WTC11 (cell line): Measurements from ENCODE around the gene EDN3. TPM values are rescaled to one million over a fixed set of nuclear protein-coding genes. Genes with fewer than 3 reads are reported as not detected.

Experiments
- ATAC-seq: fragments of 200-7000 bp; cut with Tn5 transposase; 2 replicates; pipeline ENCODE4 v1.10.0; 2021; ENCODE audit warnings: mild to moderate bottlenecking, moderate library complexity
- CTCF ChIA-PET: fragments of 300-600 bp; sonication (Branson Sonifier 250); formaldehyde crosslinking; loops from one replicate; lab custom pipeline; 2021; ENCODE audit warnings: antibody characterized with exemption; lab: Charles Lee
- POLR2A ChIA-PET: fragments of 350-600 bp; sonication (Branson Sonifier 250); formaldehyde crosslinking; loops from one replicate; lab custom pipeline; 2021; ENCODE audit warnings: antibody characterized with exemption; lab: Charles Lee
- DNase-seq: peaks from one replicate; pipeline ENCODE4 v3.0.0; 2021; ENCODE audit warnings: low spot score
- H3K27ac Mint-ChIP-seq: 2 replicates; pipeline ENCODE4 v1.8.0; 2021; ENCODE audit warnings: mixed read lengths
- H3K27me3 Mint-ChIP-seq: 2 replicates; pipeline ENCODE4 v1.8.0; 2021; ENCODE audit warnings: low read depth, mild to moderate bottlenecking, moderate library complexity, mixed read lengths
- H3K36me3 Mint-ChIP-seq: 2 replicates; pipeline ENCODE4 v1.8.0; 2021; ENCODE audit warnings: mixed read lengths
- H3K4me1 Mint-ChIP-seq: 2 replicates; pipeline ENCODE4 v1.8.0; 2022; ENCODE audit warnings: mixed read lengths
- H3K4me3 Mint-ChIP-seq: 2 replicates; pipeline ENCODE4 v1.8.0; 2021; ENCODE audit warnings: mild to moderate bottlenecking, moderate library complexity, mixed read lengths
- H3K9me3 Mint-ChIP-seq: 2 replicates; pipeline ENCODE4 v1.8.0; 2021; ENCODE audit warnings: mixed read lengths
- AR ChIP-seq: fragments of 250-450 bp; sonication (Bioruptor Pico); IDR thresholded peaks from 2 replicates; pipeline ENCODE4 v1.9.0; 2021; ENCODE audit warnings: mild to moderate bottlenecking
- ATF1 ChIP-seq: sonication (generic); formaldehyde crosslinking; IDR thresholded peaks from 2 replicates; pipeline ENCODE4 v1.8.1; 2023; ENCODE audit warnings: mild to moderate bottlenecking, moderate library complexity, missing genetic modification reagents
- CREM ChIP-seq: sonication (generic); formaldehyde crosslinking; IDR thresholded peaks from 2 replicates; pipeline ENCODE4 v1.8.1; 2022; ENCODE audit warnings: mild to moderate bottlenecking, missing genetic modification reagents, moderate library complexity
- ELF4 ChIP-seq: sonication (generic); formaldehyde crosslinking; IDR thresholded peaks from 2 replicates; pipeline ENCODE4 v1.8.1; 2022; ENCODE audit warnings: low read depth, mild to moderate bottlenecking, moderate library complexity, missing genetic modification reagents
- ERG ChIP-seq: fragments of 250-450 bp; sonication (Bioruptor Pico); IDR thresholded peaks from 2 replicates; pipeline ENCODE4 v1.8.0; 2021; ENCODE audit warnings: mild to moderate bottlenecking
- ESRRA ChIP-seq: sonication (generic); formaldehyde crosslinking; IDR thresholded peaks from 2 replicates; pipeline ENCODE4 v1.8.1; 2022; ENCODE audit warnings: mild to moderate bottlenecking, missing genetic modification reagents, borderline replicate concordance
- FOXK1 ChIP-seq: sonication (generic); formaldehyde crosslinking; IDR thresholded peaks from 2 replicates; pipeline ENCODE4 v1.8.0; 2022; ENCODE audit warnings: mild to moderate bottlenecking, moderate library complexity, missing genetic modification reagents
- HMGA2 ChIP-seq: fragments of 250-450 bp; sonication (Bioruptor Pico); IDR thresholded peaks from 2 replicates; pipeline ENCODE4 v1.4.0; 2021; ENCODE audit warnings: mild to moderate bottlenecking, moderate library complexity
- IRF2 ChIP-seq: sonication (generic); formaldehyde crosslinking; IDR thresholded peaks from 2 replicates; pipeline ENCODE4 v1.8.0; 2022; ENCODE audit warnings: low read depth, missing genetic modification reagents, borderline replicate concordance
- NFYB ChIP-seq: sonication (generic); formaldehyde crosslinking; conservative IDR thresholded peaks from 2 replicates; pipeline ENCODE4 v1.8.0; 2022; ENCODE audit warnings: low read depth, missing genetic modification reagents
- NR1H2 ChIP-seq: sonication (generic); formaldehyde crosslinking; IDR thresholded peaks from 2 replicates; pipeline ENCODE4 v1.9.0; 2021; ENCODE audit warnings: mild to moderate bottlenecking, moderate library complexity, missing genetic modification reagents
- NR3C1 ChIP-seq: sonication (generic); formaldehyde crosslinking; conservative IDR thresholded peaks from 2 replicates; pipeline ENCODE4 v1.8.1; 2023; ENCODE audit warnings: low read depth, mild to moderate bottlenecking, missing genetic modification reagents
- OVOL2 ChIP-seq: fragments of 250-450 bp; sonication (Bioruptor Pico); IDR thresholded peaks from 2 replicates; pipeline ENCODE4 v1.9.0; 2021; ENCODE audit warnings: mild to moderate bottlenecking, borderline replicate concordance
- PRDM15 ChIP-seq: sonication (generic); formaldehyde crosslinking; IDR thresholded peaks from 2 replicates; pipeline ENCODE4 v1.8.0; 2022; ENCODE audit warnings: missing genetic modification reagents
- SMAD4 ChIP-seq: sonication (generic); formaldehyde crosslinking; IDR thresholded peaks from 2 replicates; pipeline ENCODE4 v1.8.0; 2022; ENCODE audit warnings: mild to moderate bottlenecking, missing genetic modification reagents
- SOX15 ChIP-seq: fragments of 250-450 bp; sonication (Bioruptor Pico); IDR thresholded peaks from 2 replicates; pipeline ENCODE4 v1.9.0; 2021; ENCODE audit warnings: mild to moderate bottlenecking
- ZMAT4 ChIP-seq: fragments of 250-450 bp; sonication (Bioruptor Pico); IDR thresholded peaks from 2 replicates; pipeline ENCODE4 v1.9.0; 2021; ENCODE audit warnings: mild to moderate bottlenecking
- ZSCAN18 ChIP-seq: fragments of 250-450 bp; sonication (Bioruptor Pico); IDR thresholded peaks from 2 replicates; pipeline ENCODE4 v2.1.2; 2022; ENCODE audit warnings: mild to moderate bottlenecking, moderate library complexity
- total RNA-seq: library from RNA; stranded (reverse); gene quantifications from 3 replicates; pipeline ENCODE4 v1.2.3, GENCODE V29; 2021
- TF ChIP-seq, protein P1 (sequence below): sonication (generic); formaldehyde crosslinking; IDR thresholded peaks from 2 replicates; pipeline ENCODE4 v1.8.0; 2023; ENCODE audit warnings: missing genetic modification reagents, mild to moderate bottlenecking, borderline replicate concordance
- TF ChIP-seq, protein P2 (sequence below): fragments of 250-450 bp; sonication (Bioruptor Pico); IDR thresholded peaks from 2 replicates; pipeline ENCODE4 v1.9.0; 2021; ENCODE audit warnings: moderate library complexity, mild to moderate bottlenecking, inconsistent platforms, borderline replicate concordance
- TF ChIP-seq, protein P3 (sequence below): sonication (generic); formaldehyde crosslinking; IDR thresholded peaks from 2 replicates; pipeline ENCODE4 v1.8.0; 2022; ENCODE audit warnings: mild to moderate bottlenecking, missing genetic modification reagents

Gene EDN3
- total RNA-seq, 1 experiment from 2014 or later = 0.13 TPM

DNA sequence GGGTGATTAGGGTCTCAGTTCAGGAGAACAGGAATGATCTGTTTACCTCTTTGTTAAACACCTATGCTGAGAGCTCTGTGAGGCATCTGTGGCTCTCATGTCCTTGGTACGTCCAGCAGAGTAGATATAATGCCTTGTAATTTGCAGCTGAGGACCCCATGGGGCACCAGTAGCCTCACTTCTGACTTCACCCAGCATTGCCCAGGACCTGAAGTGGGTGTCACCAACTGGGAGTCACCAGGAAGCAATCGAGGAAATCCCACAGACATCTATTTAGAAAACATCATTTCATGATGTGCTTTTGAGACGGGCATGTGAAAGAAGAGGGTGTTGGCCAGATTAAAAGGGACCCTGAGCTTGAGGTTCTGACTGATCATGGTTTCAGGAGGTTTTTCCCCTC is 8.8 kb downstream of the EDN3 start (continued):
- TF ChIP-seq AR (CRISPR knock-in tag) (no peak), ELF4 (CRISPR knock-in tag) (no peak), SMAD4 (CRISPR knock-in tag) (no peak), ZMAT4 (CRISPR knock-in tag) (no peak), OVOL2 (CRISPR knock-in tag) (no peak)
- TF ChIP-seq, protein P1, sequence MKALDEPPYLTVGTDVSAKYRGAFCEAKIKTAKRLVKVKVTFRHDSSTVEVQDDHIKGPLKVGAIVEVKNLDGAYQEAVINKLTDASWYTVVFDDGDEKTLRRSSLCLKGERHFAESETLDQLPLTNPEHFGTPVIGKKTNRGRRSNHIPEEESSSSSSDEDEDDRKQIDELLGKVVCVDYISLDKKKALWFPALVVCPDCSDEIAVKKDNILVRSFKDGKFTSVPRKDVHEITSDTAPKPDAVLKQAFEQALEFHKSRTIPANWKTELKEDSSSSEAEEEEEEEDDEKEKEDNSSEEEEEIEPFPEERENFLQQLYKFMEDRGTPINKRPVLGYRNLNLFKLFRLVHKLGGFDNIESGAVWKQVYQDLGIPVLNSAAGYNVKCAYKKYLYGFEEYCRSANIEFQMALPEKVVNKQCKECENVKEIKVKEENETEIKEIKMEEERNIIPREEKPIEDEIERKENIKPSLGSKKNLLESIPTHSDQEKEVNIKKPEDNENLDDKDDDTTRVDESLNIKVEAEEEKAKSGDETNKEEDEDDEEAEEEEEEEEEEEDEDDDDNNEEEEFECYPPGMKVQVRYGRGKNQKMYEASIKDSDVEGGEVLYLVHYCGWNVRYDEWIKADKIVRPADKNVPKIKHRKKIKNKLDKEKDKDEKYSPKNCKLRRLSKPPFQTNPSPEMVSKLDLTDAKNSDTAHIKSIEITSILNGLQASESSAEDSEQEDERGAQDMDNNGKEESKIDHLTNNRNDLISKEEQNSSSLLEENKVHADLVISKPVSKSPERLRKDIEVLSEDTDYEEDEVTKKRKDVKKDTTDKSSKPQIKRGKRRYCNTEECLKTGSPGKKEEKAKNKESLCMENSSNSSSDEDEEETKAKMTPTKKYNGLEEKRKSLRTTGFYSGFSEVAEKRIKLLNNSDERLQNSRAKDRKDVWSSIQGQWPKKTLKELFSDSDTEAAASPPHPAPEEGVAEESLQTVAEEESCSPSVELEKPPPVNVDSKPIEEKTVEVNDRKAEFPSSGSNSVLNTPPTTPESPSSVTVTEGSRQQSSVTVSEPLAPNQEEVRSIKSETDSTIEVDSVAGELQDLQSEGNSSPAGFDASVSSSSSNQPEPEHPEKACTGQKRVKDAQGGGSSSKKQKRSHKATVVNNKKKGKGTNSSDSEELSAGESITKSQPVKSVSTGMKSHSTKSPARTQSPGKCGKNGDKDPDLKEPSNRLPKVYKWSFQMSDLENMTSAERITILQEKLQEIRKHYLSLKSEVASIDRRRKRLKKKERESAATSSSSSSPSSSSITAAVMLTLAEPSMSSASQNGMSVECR (CRISPR knock-in tag) = no peak
- TF ChIP-seq, protein P2, sequence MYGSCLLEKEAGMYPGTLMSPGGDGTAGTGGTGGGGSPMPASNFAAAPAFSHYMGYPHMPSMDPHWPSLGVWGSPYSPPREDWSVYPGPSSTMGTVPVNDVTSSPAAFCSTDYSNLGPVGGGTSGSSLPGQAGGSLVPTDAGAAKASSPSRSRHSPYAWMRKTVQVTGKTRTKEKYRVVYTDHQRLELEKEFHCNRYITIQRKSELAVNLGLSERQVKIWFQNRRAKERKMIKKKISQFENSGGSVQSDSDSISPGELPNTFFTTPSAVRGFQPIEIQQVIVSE (CRISPR knock-in tag) = no peak

DNA sequence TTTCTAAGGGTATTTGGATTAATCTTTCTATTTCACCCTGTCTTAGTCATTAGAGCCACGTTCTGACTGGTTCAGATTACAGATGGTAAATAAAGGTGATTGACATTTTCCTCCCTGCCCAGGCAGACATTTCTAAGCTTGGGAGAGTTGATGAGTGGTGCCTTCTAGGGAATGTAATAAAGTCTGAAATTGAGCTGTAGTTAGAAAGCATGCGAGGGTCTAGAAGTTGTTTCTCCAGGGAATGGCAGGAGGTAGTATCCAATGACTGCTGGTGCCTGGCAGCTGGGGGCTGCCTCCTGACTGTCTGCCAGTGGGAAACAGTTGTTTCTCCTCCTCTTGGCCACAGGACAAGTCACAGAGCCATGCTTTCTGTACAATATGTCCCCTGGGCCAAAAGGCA is 14.6 kb downstream of the EDN3 start:
- no peak overlapping the region for H3K4me3 Mint-ChIP-seq
- ChIA-PET POLR2A (no interaction called here), CTCF (no interaction called here)
- no peak overlapping the region for H3K27ac Mint-ChIP-seq
- no peaks in the 10 kb centered on the region for H3K27me3 Mint-ChIP-seq
- H3K36me3 Mint-ChIP-seq = no peaks in the 10 kb centered on the region
- no peak for TF ChIP-seq SOX15 (CRISPR knock-in tag)
- no peak for TF ChIP-seq CREM
- TF ChIP-seq, protein P3, sequence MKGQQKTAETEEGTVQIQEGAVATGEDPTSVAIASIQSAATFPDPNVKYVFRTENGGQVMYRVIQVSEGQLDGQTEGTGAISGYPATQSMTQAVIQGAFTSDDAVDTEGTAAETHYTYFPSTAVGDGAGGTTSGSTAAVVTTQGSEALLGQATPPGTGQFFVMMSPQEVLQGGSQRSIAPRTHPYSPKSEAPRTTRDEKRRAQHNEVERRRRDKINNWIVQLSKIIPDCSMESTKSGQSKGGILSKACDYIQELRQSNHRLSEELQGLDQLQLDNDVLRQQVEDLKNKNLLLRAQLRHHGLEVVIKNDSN (CRISPR knock-in tag) = no peak
- no peak for TF ChIP-seq ATF1
- TF ChIP-seq NR1H2 = no peak
- TF ChIP-seq ERG (CRISPR knock-in tag) = no peak
- no peak for TF ChIP-seq ZSCAN18 (CRISPR knock-in tag)
- no peak for TF ChIP-seq FOXK1
- TF ChIP-seq IRF2 (CRISPR knock-in tag) = no peak
- no peak for TF ChIP-seq PRDM15 (CRISPR knock-in tag)
- TF ChIP-seq NFYB = no peak
- no peak for TF ChIP-seq HMGA2 (CRISPR knock-in tag)
- TF ChIP-seq NR3C1 (CRISPR knock-in tag) = no peak
- no peak for TF ChIP-seq ESRRA
- H3K9me3 Mint-ChIP-seq = no peaks in the 10 kb centered on the region; the same call in 1 of the 2 replicates
- DNase-seq (no peak), ATAC-seq (no peak)
- peaks cover 6% of the 10 kb centered on the region; the same call in 1 of the 2 replicates for H3K4me1 Mint-ChIP-seq
